SHP77 treated with DMSO at 0.1 percent for 48 hours (cell line): ENCODE measurements around the gene TGM4.
"Not testable (repeated sequence)": the region's sequence is repeated elsewhere in the genome, so short reads cannot be mapped to it uniquely, and the experiment has no call there.

Source experiments
- DNase-seq: peaks from one replicate; lab custom pipeline; 2025; lab: John Stamatoyannopoulos, UW

Gene TGM4

GRCh38 chr3:44874308-44874707, at the start of gene TGM4:
TGM4 (plus strand) TSS chr3:44874608; CDS start chr3:44874679, 71 bp downstream.
- no peak for DNase-seq

- no peak for DNase-seq
Observed at GRCh38 chr3:44825264-44825925, 49.0 kb upstream of the TGM4 start.

- DNase-seq, result no peak
Observed at GRCh38 chr3:44827196-44827595, 47.2 kb upstream of the TGM4 start.

GRCh38 chr3:44831232-44831631, 43.2 kb upstream of the TGM4 start:
- DNase-seq, result no peak

- DNase-seq, result no peak
Observed at GRCh38 chr3:44832032-44832431, 42.4 kb upstream of the TGM4 start.

GRCh38 chr3:44832965-44833364, 41.4 kb upstream of the TGM4 start:
- no peak for DNase-seq

GRCh38 chr3:44833394-44833793, 41.0 kb upstream of the TGM4 start:
- no peak for DNase-seq

GRCh38 chr3:44835684-44836083, 38.7 kb upstream of the TGM4 start:
- DNase-seq, result no peak

GRCh38 chr3:44842376-44842775, 32.0 kb upstream of the TGM4 start:
- DNase-seq, result no peak

GRCh38 chr3:44845528-44846520, 28.6 kb upstream of the TGM4 start:
- DNase-seq, result no peak

GRCh38 chr3:44848634-44849033, 25.8 kb upstream of the TGM4 start:
- no peak for DNase-seq

- not testable (repeated sequence) for DNase-seq
Observed at GRCh38 chr3:44856663-44857062, 17.7 kb upstream of the TGM4 start.

GRCh38 chr3:44860117-44860516, 14.3 kb upstream of the TGM4 start:
- no peak for DNase-seq

GRCh38 chr3:44861412-44862225, 12.8 kb upstream of the TGM4 start, which contains the start of gene TMEM42:
TMEM42 (plus strand) TSS chr3:44861912; CDS start chr3:44861925, 13 bp downstream.
- peak; percentile 84 for DNase-seq

- no peak for DNase-seq
Observed at GRCh38 chr3:44862226-44862637, 12.2 kb upstream of the TGM4 start.

GRCh38 chr3:44865272-44866035, 9.0 kb upstream of the TGM4 start:
- peak; percentile 48 for DNase-seq

- DNase-seq, result no peak
Observed at GRCh38 chr3:44867421-44868111, 6.8 kb upstream of the TGM4 start.

- DNase-seq, result peak; percentile 61
Observed at GRCh38 chr3:44870375-44871061, 3.9 kb upstream of the TGM4 start.

- no peak for DNase-seq
Observed at GRCh38 chr3:44875596-44875995, 1.2 kb downstream of the TGM4 start.

- DNase-seq, result no peak
Observed at GRCh38 chr3:44877333-44877732, 2.9 kb downstream of the TGM4 start.
